Mesodermal cell (in vitro differentiated cells): ENCODE results near the gene TTC28.

Experiments used
- H3K27ac ChIP-seq: 2 replicates; pipeline ENCODE4 v1.7.0; 2013; ENCODE audit warnings: mild to moderate bottlenecking, low read depth, low read length, moderate library complexity; ENCODE audit not compliant: severe bottlenecking
- H3K36me3 ChIP-seq: 2 replicates; pipeline ENCODE4 v1.7.1; 2013; ENCODE audit warnings: mild to moderate bottlenecking, low read length, moderate library complexity; ENCODE audit not compliant: control insufficient read depth, insufficient read depth
- H3K4me1 ChIP-seq: one replicate; pipeline ENCODE4 v1.7.1; 2013; ENCODE audit warnings: mild to moderate bottlenecking, low read length; ENCODE audit not compliant: insufficient read depth, control insufficient read depth, poor library complexity, severe bottlenecking
- H3K4me3 ChIP-seq: 2 replicates; pipeline ENCODE4 v1.7.0; 2013; ENCODE audit warnings: low read length, control low read depth, mild to moderate bottlenecking; ENCODE audit not compliant: insufficient read depth, poor library complexity, severe bottlenecking; ENCODE audit errors: extremely low read depth
- H3K9me3 ChIP-seq: 2 replicates; pipeline ENCODE4 v1.7.1; 2013; ENCODE audit warnings: mild to moderate bottlenecking, low read length, moderate library complexity; ENCODE audit not compliant: control insufficient read depth
- WGBS, 2 experiments: methylation state at CpG; one replicate each; pipeline ENCODE4 v1.1.5; 2013; ENCODE audit warnings: missing lambda C conversion rate in 2 of 2; ENCODE audit not compliant: insufficient coverage in 2 of 2; 5-methylcytosine and 5-hydroxymethylcytosine counted together

Gene TTC28

GRCh38 chr22:28247667-28248363 is 431.8 kb downstream of the TTC28 start:
- peak overlapping the region; percentile 7 for H3K27ac ChIP-seq
- H3K4me1 ChIP-seq: peaks cover 14% of the 10 kb centered on the region
- H3K4me3 ChIP-seq: no peak overlapping the region

GRCh38 chr22:28247136-28247535 is 432.5 kb downstream of the TTC28 start:
- H3K36me3 ChIP-seq: no peaks in the 10 kb centered on the region
- H3K27ac ChIP-seq: peak overlapping the region; percentile 7
- no peaks in the 10 kb centered on the region for H3K9me3 ChIP-seq
- H3K4me3 ChIP-seq: no peak overlapping the region
- H3K4me1 ChIP-seq: peaks cover 14% of the 10 kb centered on the region
- WGBS, 2 experiments: 100% methylated on average over 2 to 3 of the region's 5 CpGs

More at GRCh38 chr22:28247667-28248363, 431.8 kb downstream of the TTC28 start:
- Histone ChIP-seq H3K9me3 (no peaks in the 10 kb centered on the region), H3K36me3 (no peaks in the 10 kb centered on the region)

- Histone ChIP-seq H3K27ac (no peak overlapping the region), H3K4me3 (no peak overlapping the region), H3K36me3 (no peaks in the 10 kb centered on the region), H3K4me1 (peaks cover 14% of the 10 kb centered on the region), H3K9me3 (no peaks in the 10 kb centered on the region)
- 80% methylated on average over 1 of the region's 2 CpGs; no CpG with 5 or more reads in 1 of the 2 experiments for WGBS, 2 experiments
Observed at GRCh38 chr22:28246397-28246796, 433.2 kb downstream of the TTC28 start.

- H3K4me3 ChIP-seq: no peak overlapping the region
- H3K27ac ChIP-seq: no peak overlapping the region
- H3K9me3 ChIP-seq: no peaks in the 10 kb centered on the region
- H3K4me1 ChIP-seq: peaks cover 14% of the 10 kb centered on the region
- no peaks in the 10 kb centered on the region for H3K36me3 ChIP-seq
- WGBS, 2 experiments: 69 to 90% methylated on average over 2 to 3 of the region's 5 CpGs
Observed at GRCh38 chr22:28245579-28246224, 433.9 kb downstream of the TTC28 start.

GRCh38 chr22:28244757-28245156 is 434.9 kb downstream of the TTC28 start:
- Histone ChIP-seq H3K4me3 (no peak overlapping the region), H3K36me3 (no peaks in the 10 kb centered on the region), H3K9me3 (no peaks in the 10 kb centered on the region), H3K27ac (no peak overlapping the region), H3K4me1 (peaks cover 14% of the 10 kb centered on the region)
- 100% methylated on average over 1 of the region's 1 CpG; no CpG with 5 or more reads in 1 of the 2 experiments for WGBS, 2 experiments

- Histone ChIP-seq H3K36me3 (no peaks in the 10 kb centered on the region), H3K9me3 (no peaks in the 10 kb centered on the region), H3K27ac (peak overlapping the region; percentile 38), H3K4me3 (no peak overlapping the region), H3K4me1 (peaks cover 14% of the 10 kb centered on the region)
- WGBS, 2 experiments: 75 to 81% methylated on average over 1 to 2 of the region's 3 CpGs
Observed at GRCh38 chr22:28243539-28243938, 436.1 kb downstream of the TTC28 start.

- Histone ChIP-seq H3K4me3 (no peak overlapping the region), H3K9me3 (no peaks in the 10 kb centered on the region), H3K4me1 (peaks cover 14% of the 10 kb centered on the region), H3K36me3 (no peaks in the 10 kb centered on the region), H3K27ac (no peak overlapping the region)
- 100% methylated on average over 2 of the region's 5 CpGs; no CpG with 5 or more reads in 1 of the 2 experiments for WGBS, 2 experiments
Observed at GRCh38 chr22:28241656-28242290, 437.9 kb downstream of the TTC28 start.

GRCh38 chr22:28239941-28240340 is 439.7 kb downstream of the TTC28 start:
- Histone ChIP-seq H3K27ac (no peak overlapping the region), H3K36me3 (no peaks in the 10 kb centered on the region), H3K9me3 (no peaks in the 10 kb centered on the region), H3K4me1 (peaks cover 14% of the 10 kb centered on the region), H3K4me3 (no peak overlapping the region)

- H3K27ac ChIP-seq: no peak overlapping the region
- no peaks in the 10 kb centered on the region for H3K36me3 ChIP-seq
- WGBS, 2 experiments: no CpG with 5 or more reads among the region's 2 CpGs
- H3K9me3 ChIP-seq: no peaks in the 10 kb centered on the region
- H3K4me1 ChIP-seq: no peaks in the 10 kb centered on the region
- H3K4me3 ChIP-seq: no peak overlapping the region
Observed at GRCh38 chr22:28237783-28238182, 441.9 kb downstream of the TTC28 start.

- H3K4me3 ChIP-seq: no peak overlapping the region
- H3K27ac ChIP-seq: no peak overlapping the region
- H3K4me1 ChIP-seq: no peaks in the 10 kb centered on the region
- H3K9me3 ChIP-seq: no peaks in the 10 kb centered on the region
- 85 to 92% methylated on average over 2 to 3 of the region's 4 CpGs for WGBS, 2 experiments
- H3K36me3 ChIP-seq: no peaks in the 10 kb centered on the region
Observed at GRCh38 chr22:28237112-28237511, 442.5 kb downstream of the TTC28 start.

GRCh38 chr22:28232204-28232603 is 447.4 kb downstream of the TTC28 start:
- Histone ChIP-seq H3K4me1 (peaks cover 10% of the 10 kb centered on the region), H3K9me3 (no peaks in the 10 kb centered on the region), H3K4me3 (no peak overlapping the region), H3K36me3 (no peaks in the 10 kb centered on the region), H3K27ac (peak overlapping the region; percentile 30)
- WGBS, 2 experiments: 86% methylated on average over 2 of the region's 3 CpGs; no CpG with 5 or more reads in 1 of the 2 experiments
